HG03066 (cell line): ENCODE data around the gene SUSD6.
"Not testable (repeated sequence)": the region's sequence is repeated elsewhere in the genome, so short reads cannot be mapped to it uniquely, and the experiment has no call there.

Experiments
- ATAC-seq: cut with Tn5 transposase; IDR thresholded peaks from one replicate; pipeline ENCODE4 v1.9.1; 2021; ENCODE audit warnings: low read depth; ENCODE audit not compliant: unreplicated experiment

Gene SUSD6

DNA sequence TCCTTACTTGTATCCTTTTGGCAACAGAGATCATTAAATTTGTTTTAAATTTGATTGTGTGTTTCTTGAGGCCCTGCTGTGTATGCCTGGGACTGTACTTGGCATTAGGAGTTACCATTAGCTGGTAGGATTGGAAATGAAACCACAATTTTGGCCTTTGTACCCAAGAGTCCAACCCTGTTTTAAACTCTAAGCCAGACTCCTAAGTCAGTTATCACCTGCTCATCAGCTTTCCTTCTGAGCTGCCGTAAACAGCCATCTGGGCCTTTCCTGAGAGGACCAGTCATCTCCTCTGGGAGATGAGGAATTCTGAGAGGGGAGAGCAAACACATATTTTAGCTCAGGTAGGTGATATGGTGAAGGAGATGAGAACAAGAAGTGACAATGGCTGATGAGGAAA is 81.2 kb downstream of the SUSD6 start:
- ATAC-seq: no peak

DNA sequence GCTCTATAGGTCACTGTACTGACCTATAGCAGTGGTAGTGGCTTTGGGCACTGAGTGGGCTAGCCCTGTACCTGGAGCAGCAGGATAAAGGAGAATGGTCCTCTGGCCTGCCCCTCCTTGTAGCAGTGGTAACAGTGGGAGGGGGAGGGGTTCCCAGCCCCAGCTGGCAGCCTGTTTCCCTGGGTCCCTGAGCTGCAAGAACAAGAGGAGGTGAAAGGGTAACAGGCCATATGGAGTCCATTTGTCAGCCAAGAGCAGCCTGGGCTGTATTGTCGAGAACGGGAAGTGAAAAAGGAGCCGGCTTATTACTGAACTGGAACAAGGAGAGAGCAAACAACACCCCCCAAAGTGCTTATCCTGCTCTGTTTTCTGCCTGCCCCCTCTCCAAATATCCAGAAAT is 81.7 kb downstream of the SUSD6 start:
- ATAC-seq: no peak

DNA sequence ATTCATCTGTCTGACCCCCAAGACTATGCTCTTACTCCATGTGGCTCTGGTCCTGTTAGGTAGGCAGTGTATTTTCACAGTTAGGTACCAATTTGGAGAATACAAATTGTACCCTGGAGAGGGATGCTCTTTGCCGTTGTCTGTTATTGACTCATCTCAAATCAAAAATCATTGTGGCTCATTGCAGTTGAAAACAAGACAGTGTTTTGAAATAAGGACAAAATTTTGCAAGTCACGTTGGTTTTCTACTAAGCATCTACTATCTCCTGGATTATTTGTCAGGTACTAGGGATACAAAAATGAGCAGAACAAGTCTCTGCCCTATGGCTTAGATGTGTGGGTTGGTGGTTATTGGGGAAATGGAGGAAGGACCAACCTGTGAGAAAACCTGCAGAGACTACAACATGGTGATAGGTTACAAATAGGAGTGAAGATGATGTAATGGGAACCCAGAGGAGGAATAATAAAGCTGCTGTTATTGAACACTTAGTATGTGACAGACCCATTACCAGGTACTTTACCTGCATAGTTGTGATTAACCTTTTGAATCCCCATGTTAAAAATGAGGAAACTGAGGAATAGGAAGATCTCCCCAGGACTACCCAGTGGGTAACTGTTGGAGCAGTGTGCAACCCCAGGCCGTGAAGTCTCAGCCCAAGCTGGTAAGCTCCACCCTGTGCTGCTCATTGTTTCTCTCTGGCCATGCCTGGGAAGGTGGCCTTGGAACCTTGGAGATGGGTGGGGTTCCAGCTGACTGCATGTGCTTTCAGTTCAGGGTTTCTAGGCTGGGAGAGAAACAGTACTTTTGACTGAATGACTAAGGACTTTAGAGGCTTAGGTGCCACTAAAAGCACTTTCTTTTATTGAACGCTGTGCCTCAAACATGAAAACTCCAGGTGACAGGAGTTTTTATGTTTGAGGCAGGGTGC is 82.7 kb downstream of the SUSD6 start:
- ATAC-seq: no peak

- ATAC-seq: no peak
Measured at GRCh38 chr14:69694730-69695281, 83.4 kb downstream of the SUSD6 start.

- ATAC-seq: no peak
Measured at GRCh38 chr14:69695322-69696203, 84.2 kb downstream of the SUSD6 start.

- ATAC-seq: no peak
Measured at GRCh38 chr14:69696204-69696527, 84.8 kb downstream of the SUSD6 start.

- ATAC-seq: no peak
Measured at GRCh38 chr14:69696633-69697557, 85.5 kb downstream of the SUSD6 start.

DNA sequence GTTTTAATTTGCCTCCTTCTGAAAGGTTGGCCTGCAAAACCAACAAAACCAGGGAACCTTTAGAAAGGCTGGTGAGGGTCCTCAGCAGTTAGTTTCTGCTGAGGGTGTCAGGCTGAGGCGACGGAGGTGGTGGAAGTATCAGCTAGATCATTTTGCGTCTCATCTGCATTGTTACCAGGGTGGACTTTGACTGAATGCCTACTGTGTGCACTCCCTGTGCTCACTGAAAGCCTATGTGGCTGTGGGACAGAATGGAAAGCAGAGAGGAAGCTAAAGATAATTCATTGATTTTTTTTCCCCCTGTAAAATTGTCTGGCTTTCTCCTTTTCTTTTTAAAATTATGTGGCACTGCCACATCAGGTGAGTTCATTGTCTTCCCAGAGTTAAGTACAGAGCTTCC is 87.2 kb downstream of the SUSD6 start:
- no peak for ATAC-seq

DNA sequence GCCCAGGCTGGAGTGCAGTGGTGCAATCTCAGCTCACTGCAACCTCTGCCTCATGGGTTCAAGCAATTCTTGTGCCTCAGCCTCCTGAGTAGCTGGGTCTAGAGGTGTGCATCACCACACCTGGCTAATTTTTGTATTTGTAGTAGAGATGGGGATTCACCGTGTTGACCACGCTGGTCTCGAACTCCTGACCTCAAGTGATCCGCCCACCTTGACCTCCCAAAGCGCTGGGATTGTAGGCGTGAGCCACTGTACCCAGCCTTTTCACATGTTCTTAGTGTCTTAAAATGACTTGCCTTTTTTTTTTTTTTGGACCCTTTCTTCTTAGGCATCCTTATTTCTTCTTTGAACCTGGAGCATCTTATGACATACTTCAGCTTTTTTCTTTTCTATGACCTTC is 87.8 kb downstream of the SUSD6 start:
- not testable (repeated sequence) for ATAC-seq

DNA sequence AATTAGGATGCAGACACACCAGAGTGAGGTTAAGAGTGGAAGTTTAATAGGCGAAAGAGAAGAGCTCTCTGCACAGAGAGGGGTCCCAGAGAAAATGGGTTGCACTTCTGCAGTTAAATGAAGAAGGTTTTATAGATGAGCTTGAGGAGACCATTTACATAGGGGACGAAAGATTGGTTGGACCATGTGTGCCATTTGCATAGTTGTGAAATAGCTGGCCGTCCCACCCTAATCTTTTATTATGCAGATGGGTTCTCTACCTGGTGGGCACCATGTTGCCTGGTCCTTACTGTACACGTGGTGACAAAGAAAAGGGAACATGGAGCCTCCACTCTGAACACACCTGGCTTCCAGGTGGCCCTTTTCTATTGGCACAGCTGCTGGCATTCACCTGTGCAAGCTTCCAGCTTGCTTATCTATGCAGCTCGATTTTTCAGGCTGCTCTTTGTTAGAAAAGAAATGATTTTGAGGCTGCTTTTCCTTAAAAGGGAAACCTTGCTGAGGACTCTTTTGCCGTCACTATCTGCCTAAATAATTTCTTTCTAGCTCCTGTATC is 88.4 kb downstream of the SUSD6 start:
- ATAC-seq: no peak

- no peak for ATAC-seq
Measured at GRCh38 chr14:69700575-69700974, 89.2 kb downstream of the SUSD6 start.

- no peak for ATAC-seq
Measured at GRCh38 chr14:69701291-69701690, 89.9 kb downstream of the SUSD6 start.

DNA sequence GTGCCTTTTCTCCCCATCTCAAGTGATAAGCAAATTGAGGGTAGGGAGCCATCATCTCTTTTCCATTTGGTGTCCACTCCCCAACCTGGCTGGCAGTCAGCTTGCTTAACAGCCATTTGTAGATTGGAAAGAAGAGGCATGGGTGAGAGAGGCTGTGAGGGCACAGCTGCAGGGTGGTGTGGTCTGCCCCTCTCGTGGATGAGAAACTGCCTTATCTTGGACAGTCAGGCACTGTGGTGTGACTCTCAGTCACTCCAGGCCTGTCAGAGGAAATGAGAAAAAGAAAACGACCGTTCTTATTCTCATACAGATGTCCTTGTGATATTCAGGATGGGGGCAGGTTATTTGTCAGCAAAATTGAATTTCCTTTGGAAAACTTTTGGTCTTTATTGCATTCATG is 90.5 kb downstream of the SUSD6 start:
- ATAC-seq: no peak

DNA sequence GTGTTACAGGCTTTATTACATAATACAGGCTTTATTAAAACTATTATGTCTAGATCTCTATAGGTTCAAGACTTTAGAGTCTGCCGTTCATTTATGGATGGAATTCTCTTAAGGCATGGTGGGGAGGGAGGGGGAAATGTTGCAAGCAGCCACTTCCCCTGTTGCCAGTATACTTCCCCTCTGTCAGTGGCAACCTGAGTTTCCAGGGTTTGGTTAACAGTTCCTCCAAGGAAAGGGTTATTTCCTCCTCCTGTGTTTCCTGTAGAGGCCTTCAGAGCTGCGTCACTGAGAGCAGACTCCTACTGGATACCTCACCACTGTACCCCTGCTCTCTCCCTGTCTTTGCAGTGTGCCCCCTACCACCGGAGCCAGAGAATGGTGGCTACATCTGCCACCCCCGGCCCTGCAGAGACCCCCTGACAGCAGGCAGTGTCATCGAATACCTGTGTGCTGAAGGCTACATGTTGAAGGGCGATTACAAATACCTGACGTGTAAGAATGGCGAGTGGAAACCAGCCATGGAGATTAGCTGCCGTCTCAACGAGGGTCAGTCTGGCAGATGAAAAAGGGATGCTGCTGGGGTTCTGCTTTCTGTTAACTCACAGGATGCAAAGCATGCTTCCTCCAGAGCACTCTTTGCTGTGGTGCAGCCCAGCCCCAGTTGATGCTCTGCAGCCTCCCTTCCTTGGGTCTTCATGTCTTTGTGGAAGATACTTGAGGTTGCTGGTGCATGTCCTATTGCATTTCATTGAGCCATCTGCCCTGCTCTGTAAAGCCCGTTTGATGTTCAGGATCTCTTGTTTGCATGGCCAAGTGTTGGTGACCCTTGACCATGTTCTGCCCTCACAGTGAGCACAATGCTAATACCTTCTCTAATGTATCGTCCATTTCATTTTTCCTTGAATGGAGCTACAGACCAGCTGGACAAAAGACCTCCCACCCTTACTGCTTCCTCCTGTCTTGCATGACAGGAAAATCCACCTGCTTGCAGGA is 91.9 kb downstream of the SUSD6 start:
- no peak for ATAC-seq

DNA sequence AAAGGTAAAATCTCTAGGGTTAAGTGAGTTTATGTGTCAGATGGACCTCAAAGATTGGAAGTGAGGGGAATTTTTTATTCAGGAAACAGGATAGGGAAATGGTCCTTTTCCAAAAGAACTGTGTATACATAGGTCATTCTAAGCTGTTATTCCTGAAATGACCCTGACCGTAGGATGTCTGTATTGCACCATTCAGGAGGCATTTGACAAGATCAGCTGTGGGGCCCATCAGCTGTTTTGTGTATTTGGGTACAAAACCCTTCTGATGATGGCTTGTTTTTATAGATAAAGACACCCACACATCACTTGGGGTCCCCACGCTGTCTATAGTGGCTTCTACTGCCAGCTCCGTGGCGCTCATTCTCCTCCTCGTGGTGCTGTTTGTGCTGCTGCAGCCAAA is 92.9 kb downstream of the SUSD6 start:
- ATAC-seq: no peak

GRCh38 chr14:69705706-69706105 is 94.3 kb downstream of the SUSD6 start:
- no peak for ATAC-seq

DNA sequence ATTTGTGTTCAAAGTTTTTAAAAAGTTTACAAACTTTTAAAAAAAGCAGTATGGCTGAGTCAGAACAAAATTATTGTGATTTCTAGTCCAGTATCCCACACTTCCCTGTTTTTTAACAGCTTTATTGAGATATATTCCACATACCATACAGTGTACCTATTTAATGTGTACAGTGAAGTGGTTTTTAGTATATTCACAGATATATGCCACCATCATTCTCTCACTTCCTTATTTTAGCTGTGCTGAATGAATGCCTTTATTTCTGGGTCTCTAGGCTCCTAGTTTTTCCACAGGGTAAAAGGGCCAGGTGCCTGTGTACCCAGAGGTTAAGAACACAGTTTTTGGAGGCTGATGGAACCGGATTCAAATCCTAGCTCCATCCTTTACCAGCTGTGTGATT is 96.7 kb downstream of the SUSD6 start:
- ATAC-seq: no peak

DNA sequence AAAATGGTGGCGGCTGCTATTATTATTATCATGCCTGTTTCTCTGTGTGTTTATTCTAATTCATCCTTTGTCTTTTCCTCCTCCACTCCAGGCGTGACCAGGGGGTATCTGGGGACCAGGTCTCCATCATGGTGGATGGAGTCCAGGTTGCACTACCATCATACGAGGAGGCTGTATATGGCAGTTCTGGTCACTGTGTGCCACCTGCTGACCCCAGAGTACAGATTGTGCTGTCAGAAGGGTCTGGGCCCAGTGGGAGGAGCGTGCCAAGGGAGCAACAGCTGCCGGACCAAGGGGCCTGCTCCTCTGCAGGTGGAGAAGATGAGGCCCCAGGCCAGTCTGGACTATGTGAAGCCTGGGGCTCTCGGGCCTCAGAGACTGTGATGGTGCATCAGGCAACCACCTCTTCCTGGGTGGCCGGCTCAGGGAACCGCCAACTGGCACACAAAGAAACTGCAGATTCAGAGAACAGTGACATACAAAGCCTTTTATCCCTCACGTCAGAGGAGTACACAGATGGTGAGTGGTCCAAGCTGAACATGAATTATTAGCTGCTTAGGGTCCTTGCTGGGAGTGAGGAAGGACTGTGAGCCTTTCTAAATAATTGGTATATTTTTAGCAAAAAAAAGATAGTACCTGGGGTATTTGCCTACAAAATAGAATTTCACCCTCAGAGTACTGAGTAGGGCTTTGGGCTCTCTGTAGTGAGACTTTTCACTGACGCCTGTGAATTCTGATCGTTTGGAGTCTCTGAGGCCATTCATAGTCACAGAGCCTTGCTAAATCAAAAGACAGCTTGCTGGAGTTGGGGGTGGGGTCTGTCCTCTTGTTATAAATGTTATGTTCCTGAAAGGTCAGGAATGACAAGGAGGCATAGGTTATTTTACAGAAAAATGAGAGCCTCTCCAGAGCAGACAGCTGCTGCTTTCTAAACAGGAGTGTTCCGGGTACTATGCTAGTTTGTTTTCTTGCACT is 97.5 kb downstream of the SUSD6 start:
- ATAC-seq: no peak
